ENCODE results near the gene DYNLRB1. TPM values are rescaled to one million over a fixed set of nuclear protein-coding genes. Genes with fewer than 3 reads are reported as not detected.
A peak's percentile ranks its signal among the peaks of the same experiment; 100 is the strongest.

DYNLRB1 gene
- total and polyA plus RNA-seq, 2 of the 13 experiments (the other 11 are each of a cell fraction or from before 2014, with no cell fraction given), result 140 to 244 TPM

DNA sequence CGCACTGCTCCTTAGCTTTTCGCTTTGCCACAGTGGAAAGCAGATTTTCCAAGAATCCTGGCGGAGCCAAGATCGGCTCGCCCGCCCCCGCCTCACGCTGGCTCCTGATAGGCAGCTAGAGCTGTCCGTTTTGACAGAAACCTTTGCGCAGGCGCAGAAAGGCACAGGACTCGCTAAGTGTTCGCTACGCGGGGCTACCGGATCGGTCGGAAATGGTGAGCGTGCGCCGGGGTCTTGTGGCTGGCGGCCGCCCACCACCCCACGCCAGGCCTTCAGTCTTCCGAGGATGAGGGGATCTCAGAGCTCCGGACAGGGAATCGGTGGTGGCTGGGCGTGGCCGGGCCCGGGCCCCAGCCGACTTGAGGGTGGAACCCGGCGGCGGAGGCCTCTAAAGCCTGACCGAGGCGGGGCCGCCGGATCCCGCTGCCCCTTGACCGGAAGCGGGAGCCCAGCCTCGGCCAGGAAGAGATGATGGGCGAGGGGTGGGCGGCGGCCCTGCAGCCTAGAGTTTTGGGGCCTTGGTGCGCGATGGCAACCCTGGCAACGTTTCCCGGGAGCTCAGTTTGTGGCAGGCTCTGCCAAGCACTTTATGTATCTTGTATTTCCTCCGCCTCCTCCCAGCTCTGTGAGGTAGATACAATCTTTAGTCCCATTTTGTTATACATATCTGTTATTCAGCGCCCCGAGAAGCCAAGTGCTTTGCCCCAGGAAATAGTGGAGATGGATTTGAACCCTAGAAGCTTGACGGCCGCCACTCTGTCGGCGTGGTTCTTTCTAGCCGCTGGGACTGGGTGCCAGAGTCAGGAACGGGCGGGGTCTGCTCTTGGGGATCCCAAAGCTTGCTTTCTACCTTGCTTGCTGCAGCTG, at the start of gene DYNLRB1 (continued):
- TF ChIP-seq, protein P1, sequence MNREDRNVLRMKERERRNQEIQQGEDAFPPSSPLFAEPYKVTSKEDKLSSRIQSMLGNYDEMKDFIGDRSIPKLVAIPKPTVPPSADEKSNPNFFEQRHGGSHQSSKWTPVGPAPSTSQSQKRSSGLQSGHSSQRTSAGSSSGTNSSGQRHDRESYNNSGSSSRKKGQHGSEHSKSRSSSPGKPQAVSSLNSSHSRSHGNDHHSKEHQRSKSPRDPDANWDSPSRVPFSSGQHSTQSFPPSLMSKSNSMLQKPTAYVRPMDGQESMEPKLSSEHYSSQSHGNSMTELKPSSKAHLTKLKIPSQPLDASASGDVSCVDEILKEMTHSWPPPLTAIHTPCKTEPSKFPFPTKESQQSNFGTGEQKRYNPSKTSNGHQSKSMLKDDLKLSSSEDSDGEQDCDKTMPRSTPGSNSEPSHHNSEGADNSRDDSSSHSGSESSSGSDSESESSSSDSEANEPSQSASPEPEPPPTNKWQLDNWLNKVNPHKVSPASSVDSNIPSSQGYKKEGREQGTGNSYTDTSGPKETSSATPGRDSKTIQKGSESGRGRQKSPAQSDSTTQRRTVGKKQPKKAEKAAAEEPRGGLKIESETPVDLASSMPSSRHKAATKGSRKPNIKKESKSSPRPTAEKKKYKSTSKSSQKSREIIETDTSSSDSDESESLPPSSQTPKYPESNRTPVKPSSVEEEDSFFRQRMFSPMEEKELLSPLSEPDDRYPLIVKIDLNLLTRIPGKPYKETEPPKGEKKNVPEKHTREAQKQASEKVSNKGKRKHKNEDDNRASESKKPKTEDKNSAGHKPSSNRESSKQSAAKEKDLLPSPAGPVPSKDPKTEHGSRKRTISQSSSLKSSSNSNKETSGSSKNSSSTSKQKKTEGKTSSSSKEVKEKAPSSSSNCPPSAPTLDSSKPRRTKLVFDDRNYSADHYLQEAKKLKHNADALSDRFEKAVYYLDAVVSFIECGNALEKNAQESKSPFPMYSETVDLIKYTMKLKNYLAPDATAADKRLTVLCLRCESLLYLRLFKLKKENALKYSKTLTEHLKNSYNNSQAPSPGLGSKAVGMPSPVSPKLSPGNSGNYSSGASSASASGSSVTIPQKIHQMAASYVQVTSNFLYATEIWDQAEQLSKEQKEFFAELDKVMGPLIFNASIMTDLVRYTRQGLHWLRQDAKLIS (CRISPR knock-in tag; IDR thresholded peaks at IDR 0.05), result no peak; the same call in 1 of the 2 replicates
- TF ChIP-seq ZNF558 (CRISPR knock-in tag; IDR thresholded peaks at IDR 0.05; ENCODE audit: borderline replicate concordance), result peak; percentile 99
- TF ChIP-seq ZNF629 (CRISPR knock-in tag; conservative IDR thresholded peaks at IDR 0.05), result 0 out of 2 replicates have a peak, but pooled peaks have one; percentile 11
- no peak for TF ChIP-seq THYN1 (CRISPR knock-in tag; IDR thresholded peaks at IDR 0.05; ENCODE audit: borderline replicate concordance, low read depth)
- peak; percentile 66; the same call in 1 of the 2 replicates for TF ChIP-seq POLR2AphosphoS2 (IDR thresholded peaks at IDR 0.05; ENCODE audit: low read depth, low read length)
- no peak for TF ChIP-seq ZFYVE20 (CRISPR knock-in tag; IDR thresholded peaks at IDR 0.05; ENCODE audit: borderline replicate concordance, low read depth)
- TF ChIP-seq CBX2 (IDR thresholded peaks at IDR 0.05; ENCODE audit: low read depth, low read length), result no peak
- TF ChIP-seq CBX2 (CRISPR knock-in tag; IDR thresholded peaks at IDR 0.05; ENCODE audit: low read depth), result no peak; the same call in 1 of the 2 replicates
- TF ChIP-seq IKZF1 (IDR thresholded peaks at IDR 0.05), result no peak
- TF ChIP-seq ZNF382 (CRISPR knock-in tag; IDR thresholded peaks at IDR 0.05; ENCODE audit: borderline replicate concordance), result no peak
- peak; percentile 90 for TF ChIP-seq HNRNPLL (IDR thresholded peaks at IDR 0.05; ENCODE audit: low read depth, low read length, poor library complexity, severe bottlenecking)
- TF ChIP-seq, protein P2, sequence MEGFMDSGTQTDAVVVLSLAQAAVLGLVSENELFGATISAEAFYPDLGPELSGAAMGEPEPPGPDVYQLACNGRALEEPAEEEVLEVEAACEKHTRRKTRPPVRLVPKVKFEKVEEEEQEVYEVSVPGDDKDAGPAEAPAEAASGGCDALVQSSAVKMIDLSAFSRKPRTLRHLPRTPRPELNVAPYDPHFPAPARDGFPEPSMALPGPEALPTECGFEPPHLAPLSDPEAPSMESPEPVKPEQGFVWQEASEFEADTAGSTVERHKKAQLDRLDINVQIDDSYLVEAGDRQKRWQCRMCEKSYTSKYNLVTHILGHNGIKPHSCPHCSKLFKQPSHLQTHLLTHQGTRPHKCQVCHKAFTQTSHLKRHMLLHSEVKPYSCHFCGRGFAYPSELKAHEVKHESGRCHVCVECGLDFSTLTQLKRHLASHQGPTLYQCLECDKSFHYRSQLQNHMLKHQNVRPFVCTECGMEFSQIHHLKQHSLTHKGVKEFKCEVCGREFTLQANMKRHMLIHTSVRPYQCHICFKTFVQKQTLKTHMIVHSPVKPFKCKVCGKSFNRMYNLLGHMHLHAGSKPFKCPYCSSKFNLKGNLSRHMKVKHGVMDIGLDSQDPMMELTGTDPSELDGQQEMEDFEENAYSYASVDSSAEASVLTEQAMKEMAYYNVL (CRISPR knock-in tag; IDR thresholded peaks at IDR 0.05; ENCODE audit: borderline replicate concordance), result no peak
- no peak; the same call in 1 of the 2 replicates for TF ChIP-seq ZNF510 (CRISPR knock-in tag; IDR thresholded peaks at IDR 0.05; ENCODE audit: low read depth)
- no peak for TF ChIP-seq ZNF567 (CRISPR knock-in tag; IDR thresholded peaks at IDR 0.05; ENCODE audit: borderline replicate concordance)
- peak; percentile 48; the same call in 1 of the 2 replicates for TF ChIP-seq NCOA1 (CRISPR knock-in tag; IDR thresholded peaks at IDR 0.05)
- TF ChIP-seq SIX1 (CRISPR knock-in tag; IDR thresholded peaks at IDR 0.05; ENCODE audit: borderline replicate concordance), result peak; percentile 69; the same call in 1 of the 2 replicates
- peak; percentile 72 for TF ChIP-seq MIER3 (CRISPR knock-in tag; IDR thresholded peaks at IDR 0.05; ENCODE audit: borderline replicate concordance)
- peak; percentile 90 for TF ChIP-seq ATF7-NPFF (CRISPR knock-in tag; IDR thresholded peaks at IDR 0.05; ENCODE audit: low read depth)
- no peak for TF ChIP-seq CEBPB (IDR thresholded peaks at IDR 0.05; ENCODE audit: borderline replicate concordance, low read depth, low read length)
- no peak; the same call in 1 of the 2 replicates for TF ChIP-seq ZNF746 (CRISPR knock-in tag; IDR thresholded peaks at IDR 0.05)
- no peak for TF ChIP-seq FOSL1 (CRISPR knock-in tag; IDR thresholded peaks at IDR 0.05; ENCODE audit: borderline replicate concordance)
- no peak for TF ChIP-seq MEIS2 (CRISPR knock-in tag; IDR thresholded peaks at IDR 0.05)
- TF ChIP-seq BORCS8-MEF2B (CRISPR knock-in tag; IDR thresholded peaks at IDR 0.05), result peak; percentile 91

Measured in HepG2 (cell line).